ENCODE results near the gene COL10A1.

The COL10A1 gene

DNA sequence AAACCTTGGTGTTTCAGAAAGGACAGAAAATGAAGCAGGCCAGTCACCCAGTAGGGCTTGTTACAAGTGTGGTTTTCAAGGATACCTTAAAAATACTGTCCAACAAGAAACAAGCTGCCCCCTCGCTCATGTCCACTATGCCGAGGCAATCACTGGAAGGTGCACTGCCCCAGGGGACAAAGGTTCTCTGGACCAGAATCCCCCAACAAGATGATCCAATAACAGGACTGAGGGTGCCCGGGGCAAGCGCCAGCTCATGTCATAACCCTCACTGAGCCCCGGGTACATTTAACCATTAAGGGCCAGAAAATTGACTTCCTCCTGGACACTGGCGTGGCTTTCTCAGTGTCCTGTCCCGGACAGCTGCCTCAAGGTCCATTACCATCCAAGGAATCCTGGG, 31.9 kb downstream of the COL10A1 start:
- no peaks in the 10 kb centered on the region for H4K20me1 ChIP-seq (ENCODE audit: insufficient read depth, low read length)
- H3F3A ChIP-seq (ENCODE audit: insufficient read depth, low read length) = no peaks in the 10 kb centered on the region
- no peaks in the 10 kb centered on the region for H3K36me3 ChIP-seq (replicated peaks; ENCODE audit: insufficient read depth, low read length)
- H3K27ac ChIP-seq (ENCODE audit: low read length) = no peak overlapping the region
- no peak overlapping the region for H2AFZ ChIP-seq (ENCODE audit: low read length)
- H3K4me1 ChIP-seq (ENCODE audit: low read length) = no peaks in the 10 kb centered on the region
- no peak overlapping the region for H3K4me3 ChIP-seq (ENCODE audit: low read length)
- H3K4me2 ChIP-seq (ENCODE audit: low read depth, low read length) = no peak overlapping the region
- TF ChIP-seq, protein P1, sequence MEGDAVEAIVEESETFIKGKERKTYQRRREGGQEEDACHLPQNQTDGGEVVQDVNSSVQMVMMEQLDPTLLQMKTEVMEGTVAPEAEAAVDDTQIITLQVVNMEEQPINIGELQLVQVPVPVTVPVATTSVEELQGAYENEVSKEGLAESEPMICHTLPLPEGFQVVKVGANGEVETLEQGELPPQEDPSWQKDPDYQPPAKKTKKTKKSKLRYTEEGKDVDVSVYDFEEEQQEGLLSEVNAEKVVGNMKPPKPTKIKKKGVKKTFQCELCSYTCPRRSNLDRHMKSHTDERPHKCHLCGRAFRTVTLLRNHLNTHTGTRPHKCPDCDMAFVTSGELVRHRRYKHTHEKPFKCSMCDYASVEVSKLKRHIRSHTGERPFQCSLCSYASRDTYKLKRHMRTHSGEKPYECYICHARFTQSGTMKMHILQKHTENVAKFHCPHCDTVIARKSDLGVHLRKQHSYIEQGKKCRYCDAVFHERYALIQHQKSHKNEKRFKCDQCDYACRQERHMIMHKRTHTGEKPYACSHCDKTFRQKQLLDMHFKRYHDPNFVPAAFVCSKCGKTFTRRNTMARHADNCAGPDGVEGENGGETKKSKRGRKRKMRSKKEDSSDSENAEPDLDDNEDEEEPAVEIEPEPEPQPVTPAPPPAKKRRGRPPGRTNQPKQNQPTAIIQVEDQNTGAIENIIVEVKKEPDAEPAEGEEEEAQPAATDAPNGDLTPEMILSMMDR (IDR thresholded peaks at IDR 0.05; ENCODE audit: low read length) = no peak
- TF ChIP-seq EZH2phosphoT487 (IDR thresholded peaks at IDR 0.05; ENCODE audit: low read length) (no peak), EZH2 (optimal IDR thresholded peaks at IDR 0.05; ENCODE audit: low read depth, low read length) (no peak)
- H3K9me2 ChIP-seq (replicated peaks; ENCODE audit: insufficient read depth, low read length) = no peaks in the 10 kb centered on the region
- no peaks in the 10 kb centered on the region for H3K9me3 ChIP-seq (replicated peaks; ENCODE audit: insufficient read depth, low read length)
- H3K79me2 ChIP-seq (ENCODE audit: low read length) = no peaks in the 10 kb centered on the region
- DNase-seq = no peak
- H3K9ac ChIP-seq (ENCODE audit: low read length) = no peak overlapping the region
- H3K27me3 ChIP-seq (replicated peaks; ENCODE audit: insufficient read depth, low read length) = no peaks in the 10 kb centered on the region

DNA sequence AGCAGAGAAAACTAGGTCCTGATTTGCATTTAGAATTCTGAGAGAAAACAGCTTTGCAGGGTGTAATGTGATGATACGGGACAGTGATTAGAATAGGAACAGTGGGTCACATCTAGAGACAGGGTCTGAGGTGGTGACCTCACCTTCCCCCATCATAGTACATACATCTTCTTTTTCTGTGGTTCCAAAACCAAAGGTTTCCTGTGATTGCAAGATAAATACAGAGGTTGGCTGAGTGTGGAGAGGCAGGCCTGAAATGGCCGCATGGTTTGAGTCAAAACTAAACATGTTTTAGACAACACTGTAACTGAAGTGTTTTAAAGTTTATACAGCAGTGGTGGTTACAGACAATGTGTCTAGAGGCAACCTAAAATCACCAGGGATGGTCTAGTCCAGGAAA, 35.7 kb downstream of the COL10A1 start:
- no peak overlapping the region for H3K4me3 ChIP-seq (ENCODE audit: low read length)
- TF ChIP-seq EZH2 (optimal IDR thresholded peaks at IDR 0.05; ENCODE audit: low read depth, low read length) (no peak), EZH2phosphoT487 (IDR thresholded peaks at IDR 0.05; ENCODE audit: low read length) (no peak)
- TF ChIP-seq, protein P1 (IDR thresholded peaks at IDR 0.05; ENCODE audit: low read length) = no peak
- H3K79me2 ChIP-seq (ENCODE audit: low read length) = no peaks in the 10 kb centered on the region
- peaks cover 21% of the 10 kb centered on the region for H3K4me1 ChIP-seq (ENCODE audit: low read length)
- no peak overlapping the region for H3K9ac ChIP-seq (ENCODE audit: low read length)
- DNase-seq = no peak
- H2AFZ ChIP-seq (ENCODE audit: low read length) = no peak overlapping the region
- peaks cover 11% of the 10 kb centered on the region for H3F3A ChIP-seq (ENCODE audit: insufficient read depth, low read length)
- no peaks in the 10 kb centered on the region for H3K9me2 ChIP-seq (replicated peaks; ENCODE audit: insufficient read depth, low read length)
- no peaks in the 10 kb centered on the region for H3K36me3 ChIP-seq (replicated peaks; ENCODE audit: insufficient read depth, low read length)
- H3K4me2 ChIP-seq (ENCODE audit: low read depth, low read length) = no peak overlapping the region
- H3K27ac ChIP-seq (ENCODE audit: low read length) = no peak overlapping the region
- H4K20me1 ChIP-seq (ENCODE audit: insufficient read depth, low read length) = no peaks in the 10 kb centered on the region
- no peaks in the 10 kb centered on the region for H3K27me3 ChIP-seq (replicated peaks; ENCODE audit: insufficient read depth, low read length)
- no peaks in the 10 kb centered on the region for H3K9me3 ChIP-seq (replicated peaks; ENCODE audit: insufficient read depth, low read length)

DNA sequence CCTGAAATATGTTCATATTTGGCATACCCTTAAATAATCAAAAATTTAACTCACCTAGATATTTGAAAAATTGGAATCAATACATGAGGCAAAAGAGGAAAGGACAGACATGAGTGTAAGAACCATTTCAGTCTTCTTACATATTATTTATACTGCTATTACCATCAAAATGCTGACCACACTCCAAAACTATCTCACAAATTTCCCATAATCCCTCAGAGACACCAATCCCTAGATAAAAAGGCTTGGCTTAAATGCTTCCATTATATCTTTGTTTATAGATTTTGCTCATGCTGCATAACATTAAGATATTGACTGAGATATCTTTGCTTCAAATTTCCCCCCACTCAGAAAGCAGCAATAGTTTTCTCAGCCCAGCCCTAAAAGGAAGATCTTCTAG, 37.0 kb downstream of the COL10A1 start:
- H3K9me3 ChIP-seq (replicated peaks; ENCODE audit: insufficient read depth, low read length) = no peaks in the 10 kb centered on the region
- H3K4me1 ChIP-seq (ENCODE audit: low read length) = peaks cover 21% of the 10 kb centered on the region
- H3K79me2 ChIP-seq (ENCODE audit: low read length) = no peaks in the 10 kb centered on the region
- no peak overlapping the region for H3K9ac ChIP-seq (ENCODE audit: low read length)
- H2AFZ ChIP-seq (ENCODE audit: low read length) = no peak overlapping the region
- H3K9me2 ChIP-seq (replicated peaks; ENCODE audit: insufficient read depth, low read length) = no peaks in the 10 kb centered on the region
- H3F3A ChIP-seq (ENCODE audit: insufficient read depth, low read length) = peaks cover 11% of the 10 kb centered on the region
- no peak for DNase-seq
- no peak overlapping the region for H3K4me3 ChIP-seq (ENCODE audit: low read length)
- H3K27ac ChIP-seq (ENCODE audit: low read length) = no peak overlapping the region
- no peaks in the 10 kb centered on the region for H3K27me3 ChIP-seq (replicated peaks; ENCODE audit: insufficient read depth, low read length)
- H3K4me2 ChIP-seq (ENCODE audit: low read depth, low read length) = no peak overlapping the region
- TF ChIP-seq EZH2 (optimal IDR thresholded peaks at IDR 0.05; ENCODE audit: low read depth, low read length) (no peak), EZH2phosphoT487 (IDR thresholded peaks at IDR 0.05; ENCODE audit: low read length) (no peak)
- TF ChIP-seq, protein P1 (IDR thresholded peaks at IDR 0.05; ENCODE audit: low read length) = no peak
- H3K36me3 ChIP-seq (replicated peaks; ENCODE audit: insufficient read depth, low read length) = no peaks in the 10 kb centered on the region
- no peaks in the 10 kb centered on the region for H4K20me1 ChIP-seq (ENCODE audit: insufficient read depth, low read length)
